Heart left ventricle (tissue), 16 donors: ENCODE measurements around the gene TMEM213. TPM values are rescaled to one million over a fixed set of nuclear protein-coding genes. Genes with fewer than 3 reads are reported as not detected.

Experiments used
- ATAC-seq, 4 donors: fragments of 200-7000 bp; cut with Tn5 transposase; one replicate each; pipeline ENCODE4 v1.9.1; 2020 to 2022; ENCODE audit warnings: moderate library complexity in 4 of 4, mild to moderate bottlenecking in 3 of 4, moderate number of reproducible peaks in 1 of 4
- DNase-seq, 5 donors: peaks; one replicate each; pipeline ENCODE4 v3.0.0-alpha.2; 2020
- H3K27ac ChIP-seq, 12 donors: fragments of 200-600 bp; sonication (generic) in 4 of 12; one replicate each; pipeline versions ENCODE4 v1.5.0 to v1.8.0; 2016 to 2022; ENCODE audit warnings: mild to moderate bottlenecking in 2 of 12
- H3K27me3 ChIP-seq, 9 donors: fragments of 200-600 bp; sonication (generic) in 2 of 9; one replicate each; pipeline versions ENCODE4 v1.5.1 to v1.8.0; 2016 to 2022; ENCODE audit warnings: mild to moderate bottlenecking in 3 of 9
- H3K36me3 ChIP-seq, 9 donors: fragments of 200-600 bp; sonication (generic) in 2 of 9; one replicate each; pipeline versions ENCODE4 v1.5.0 to v1.8.0; 2018 to 2022; ENCODE audit warnings: mild to moderate bottlenecking in 2 of 9
- H3K4me1 ChIP-seq, 12 donors: fragments of 200-600 bp; sonication (generic) in 4 of 12; one replicate each; pipeline versions ENCODE4 v1.5.0 to v1.8.0; 2016 to 2022; ENCODE audit warnings: mild to moderate bottlenecking in 3 of 12
- H3K4me3 ChIP-seq, 12 donors: fragments of 200-600 bp; sonication (generic) in 4 of 12; one replicate each; pipeline versions ENCODE4 v1.5.0 to v1.8.0; 2017 to 2022; ENCODE audit warnings: mild to moderate bottlenecking in 9 of 12, moderate library complexity in 4 of 12
- H3K9me3 ChIP-seq, 12 donors: fragments of 200-600 bp; sonication (generic) in 4 of 12; one replicate each; pipeline versions ENCODE4 v1.5.0 to v1.8.0; 2016 to 2022; ENCODE audit warnings: mild to moderate bottlenecking in 1 of 12
- CTCF ChIP-seq, 12 donors: fragments of 200-600 bp; sonication (generic) in 4 of 12; IDR thresholded peaks; one replicate each; pipeline versions ENCODE4 v1.5.0 to v1.8.0; 2018 to 2022; ENCODE audit warnings: antibody characterized with exemption in 12 of 12, mild to moderate bottlenecking in 5 of 12
- POLR2A ChIP-seq, 2 donors: fragments of 450-650 bp; IDR thresholded peaks; one replicate each; pipeline ENCODE4 v1.6.1; 2017; ENCODE audit warnings: antibody characterized with exemption in 2 of 2, mild to moderate bottlenecking in 2 of 2, moderate library complexity in 2 of 2
- WGBS, 4 donors: extraction: QIAGEN DNeasy Blood & Tissue Kit in 2 of 4; methylation state at CpG; one replicate each; pipeline versions ENCODE4 v1.1.5 to v1.1.7; 2013 to 2018; 5-methylcytosine and 5-hydroxymethylcytosine counted together
- intact Hi-C, 10 donors: fragments of 100-400 bp; cut with DNase I; formaldehyde crosslinking; loops; one replicate each; pipeline versions ENCODE4 v1.11.1 to v1.14.2; 2022
- polyA plus RNA-seq, 2 donors: library from polyadenylated mRNA; stranded (reverse); fragments of 200-250 nt; gene quantifications; one replicate each; pipeline ENCODE4 v1.2.3, GENCODE V29; 2013
- total RNA-seq, 9 donors: library from RNA; depleted of rRNA in 2 of 9; stranded (reverse); fragments of >200 nt in 2 of 9; fragmentation: NEBNext Ultra II Directional in 3 of 9; extraction: Animal tissue kit (Norgen Biotek cat#: 25700) in 3 of 9; gene quantifications; one replicate each; pipeline versions ENCODE4 v1.1.0 to v1.2.4, GENCODE V29; 2016 to 2023
- donor health status: ischemic (EF 13 %, LVEDD 7.1; RV severe dilation, severe dysfunction).
- donor health status: healthy with polysubstance abuse.
- donor health status: DM: no; HTN: yes; CAD: no.
- donor health status: DM: no; HTN: no; CAD: no.
- donor health status: ischemic (EF 25% LVEDD 6.9; RV normal size, moderate dysfunction).
- donor health status: ischemic (EF 25% LVEDD 5.7; RV mildly dilated, moderate dysfunction).
- donor health status: healthy.
- donor health status: DM: yes; HTN: yes; CAD: no.
- donor health status: ischemic (EF 35%, LVEDD 5.7; RV mildly dilated, moderate dysfunction).
- donor health status: nonischemic (EF 11% LVEDD 7.7; RV severe dilation, severe dysfunction).
- donor health status: DM: yes; HTN: yes; CAD: no.
- donor health status: PGD.
- donor health status: ischemic (EF 29% LVEDD 5.4; RV normal size, mild dysfunction).
- donor health status: nonischemic (EF 23%, LVEDD 6.1; RV moderate dilation, normal function).

TMEM213 gene
- total and polyA plus RNA-seq, 11 donors: not detected

- peaks cover 0 to 15% (median 10%) of the 10 kb centered on the region in 12 donors for H3K4me1 ChIP-seq
- H3K4me3 ChIP-seq: no peak overlapping the region
- DNase-seq (no peak), ATAC-seq (no peak)
- no peaks in the 10 kb centered on the region for H3K27me3 ChIP-seq
- TF ChIP-seq CTCF (IDR thresholded peaks at IDR 0.05) (no peak), POLR2A (IDR thresholded peaks at IDR 0.05) (no peak)
- no peak overlapping the region for H3K27ac ChIP-seq
- peaks cover 0 to 5% (median 0%) of the 10 kb centered on the region in 9 donors for H3K36me3 ChIP-seq
- H3K9me3 ChIP-seq: no peaks in the 10 kb centered on the region
- 87 to 95% (median 94%) methylated on average over 7 of the region's 7 CpGs for WGBS, 4 donors
- intact Hi-C loops: no loop called here
Observed at GRCh38 chr7:138878051-138878450, 80.3 kb downstream of the TMEM213 start.

GRCh38 chr7:138878856-138879255, 81.1 kb downstream of the TMEM213 start:
- TF ChIP-seq POLR2A (IDR thresholded peaks at IDR 0.05) (no peak), CTCF (IDR thresholded peaks at IDR 0.05) (no peak)
- H3K27ac ChIP-seq: no peak overlapping the region
- peaks cover 0 to 5% (median 0%) of the 10 kb centered on the region in 9 donors for H3K36me3 ChIP-seq
- intact Hi-C loops: no loop called here
- H3K4me1 ChIP-seq: peaks cover 0 to 15% (median 10%) of the 10 kb centered on the region in 12 donors
- H3K9me3 ChIP-seq: no peaks in the 10 kb centered on the region
- ATAC-seq (no peak), DNase-seq (no peak)
- no peak overlapping the region for H3K4me3 ChIP-seq
- no peaks in the 10 kb centered on the region for H3K27me3 ChIP-seq

GRCh38 chr7:138879356-138879755, 81.6 kb downstream of the TMEM213 start:
- TF ChIP-seq POLR2A (IDR thresholded peaks at IDR 0.05): no peak
- TF ChIP-seq CTCF (IDR thresholded peaks at IDR 0.05): no peak
- Histone ChIP-seq H3K27me3 (no peaks in the 10 kb centered on the region), H3K36me3 (peaks cover 0 to 5% (median 0%) of the 10 kb centered on the region in 9 donors), H3K27ac (no peak overlapping the region), H3K9me3 (no peaks in the 10 kb centered on the region), H3K4me3 (no peak overlapping the region), H3K4me1 (peaks cover 0 to 15% (median 10%) of the 10 kb centered on the region in 12 donors)
- ATAC-seq: no peak
- 84 to 93% (median 84%) methylated on average over 10 of the region's 10 CpGs for WGBS, 4 donors
- intact Hi-C loops: no loop called here
- no peak for DNase-seq

- WGBS, 4 donors: 59 to 69% (median 63%) methylated on average over 13 of the region's 13 CpGs
- ATAC-seq (peak; percentile 44 to 85 (median 62)), DNase-seq (peak in 4 of 5 donors; percentile 47 to 62 (median 56))
- Histone ChIP-seq H3K27ac (no peak overlapping the region), H3K36me3 (peaks cover 0 to 5% (median 0%) of the 10 kb centered on the region in 9 donors), H3K9me3 (no peaks in the 10 kb centered on the region), H3K4me3 (no peak overlapping the region), H3K27me3 (no peaks in the 10 kb centered on the region), H3K4me1 (peaks cover 0 to 15% (median 10%) of the 10 kb centered on the region in 12 donors)
- TF ChIP-seq CTCF (IDR thresholded peaks at IDR 0.05) (no peak), POLR2A (IDR thresholded peaks at IDR 0.05) (no peak)
- intact Hi-C loops: loop anchor here in 5 of 10 donors (10.0 kb wide), 1 partner anchor 194 kb away; no protein-coding TSS in a partner anchor
Observed at GRCh38 chr7:138880881-138881578, 83.2 kb downstream of the TMEM213 start.
